WTC11 (cell line): ENCODE data around the gene KAT6B. TPM values are rescaled to one million over a fixed set of nuclear protein-coding genes. Genes with fewer than 3 reads are reported as not detected.

Experiments
- ATAC-seq: fragments of 200-7000 bp; cut with Tn5 transposase; 2 replicates; pipeline ENCODE4 v1.10.0; 2021; ENCODE audit warnings: mild to moderate bottlenecking, moderate library complexity
- CTCF ChIA-PET: fragments of 300-600 bp; sonication (Branson Sonifier 250); formaldehyde crosslinking; loops from one replicate; lab custom pipeline; 2021; ENCODE audit warnings: antibody characterized with exemption; lab: Charles Lee
- POLR2A ChIA-PET: fragments of 350-600 bp; sonication (Branson Sonifier 250); formaldehyde crosslinking; loops from one replicate; lab custom pipeline; 2021; ENCODE audit warnings: antibody characterized with exemption; lab: Charles Lee
- DNase-seq: peaks from one replicate; pipeline ENCODE4 v3.0.0; 2021; ENCODE audit warnings: low spot score
- H3K27ac Mint-ChIP-seq: 2 replicates; pipeline ENCODE4 v1.8.0; 2021; ENCODE audit warnings: mixed read lengths
- H3K27me3 Mint-ChIP-seq: 2 replicates; pipeline ENCODE4 v1.8.0; 2021; ENCODE audit warnings: low read depth, mild to moderate bottlenecking, moderate library complexity, mixed read lengths
- H3K36me3 Mint-ChIP-seq: 2 replicates; pipeline ENCODE4 v1.8.0; 2021; ENCODE audit warnings: mixed read lengths
- H3K4me1 Mint-ChIP-seq: 2 replicates; pipeline ENCODE4 v1.8.0; 2022; ENCODE audit warnings: mixed read lengths
- H3K4me3 Mint-ChIP-seq: 2 replicates; pipeline ENCODE4 v1.8.0; 2021; ENCODE audit warnings: mild to moderate bottlenecking, moderate library complexity, mixed read lengths
- H3K9me3 Mint-ChIP-seq: 2 replicates; pipeline ENCODE4 v1.8.0; 2021; ENCODE audit warnings: mixed read lengths
- EMX1 ChIP-seq: fragments of 250-450 bp; sonication (Bioruptor Pico); IDR thresholded peaks from 2 replicates; pipeline ENCODE4 v1.8.0; 2021; ENCODE audit warnings: mild to moderate bottlenecking
- FOXK1 ChIP-seq: sonication (generic); formaldehyde crosslinking; IDR thresholded peaks from 2 replicates; pipeline ENCODE4 v1.8.0; 2022; ENCODE audit warnings: mild to moderate bottlenecking, moderate library complexity, missing genetic modification reagents
- FOXP1 ChIP-seq: sonication (generic); formaldehyde crosslinking; IDR thresholded peaks from 2 replicates; pipeline ENCODE4 v1.8.0; 2022; ENCODE audit warnings: missing genetic modification reagents, mild to moderate bottlenecking, moderate library complexity, borderline replicate concordance
- GRHL2 ChIP-seq: fragments of 250-450 bp; sonication (Bioruptor Pico); IDR thresholded peaks from 2 replicates; pipeline ENCODE4 v1.8.0; 2022; ENCODE audit warnings: mild to moderate bottlenecking, moderate library complexity; ENCODE audit not compliant: insufficient replicate concordance, severe bottlenecking
- MYBL2 ChIP-seq: sonication (generic); formaldehyde crosslinking; IDR thresholded peaks from 2 replicates; pipeline ENCODE4 v1.8.1; 2023; ENCODE audit warnings: mild to moderate bottlenecking, moderate library complexity, missing genetic modification reagents
- NFE2L1 ChIP-seq: sonication (generic); formaldehyde crosslinking; IDR thresholded peaks from 2 replicates; pipeline ENCODE4 v1.8.1; 2023; ENCODE audit warnings: missing genetic modification reagents
- RORB ChIP-seq: fragments of 250-450 bp; sonication (Bioruptor Pico); IDR thresholded peaks from 2 replicates; pipeline ENCODE4 v1.9.0; 2021; ENCODE audit warnings: mild to moderate bottlenecking
- SMAD3 ChIP-seq: sonication (generic); formaldehyde crosslinking; IDR thresholded peaks from 2 replicates; pipeline ENCODE4 v1.8.0; 2022; ENCODE audit warnings: missing genetic modification reagents, mild to moderate bottlenecking, borderline replicate concordance
- SP1 ChIP-seq: sonication (generic); formaldehyde crosslinking; conservative IDR thresholded peaks from 2 replicates; pipeline ENCODE4 v1.8.1; 2022; ENCODE audit warnings: missing genetic modification reagents
- TEAD4 ChIP-seq: sonication (generic); formaldehyde crosslinking; IDR thresholded peaks from 2 replicates; pipeline ENCODE4 v1.8.0; 2022; ENCODE audit warnings: mild to moderate bottlenecking, missing genetic modification reagents
- ZNF121 ChIP-seq: sonication (generic); formaldehyde crosslinking; IDR thresholded peaks from 2 replicates; pipeline ENCODE4 v1.8.0; 2023; ENCODE audit warnings: missing genetic modification reagents
- total RNA-seq: library from RNA; stranded (reverse); gene quantifications from 3 replicates; pipeline ENCODE4 v1.2.3, GENCODE V29; 2021
- TF ChIP-seq, protein P1 (sequence below): sonication (generic); formaldehyde crosslinking; IDR thresholded peaks from 2 replicates; pipeline ENCODE4 v1.8.1; 2022; ENCODE audit warnings: low read depth, missing genetic modification reagents, borderline replicate concordance
- TF ChIP-seq, protein P2 (sequence below): sonication (generic); formaldehyde crosslinking; IDR thresholded peaks from 2 replicates; pipeline ENCODE4 v1.8.1; 2022; ENCODE audit warnings: missing genetic modification reagents, borderline replicate concordance
- TF ChIP-seq, protein P3 (sequence below): fragments of 250-450 bp; sonication (Bioruptor Pico); IDR thresholded peaks from 2 replicates; pipeline ENCODE4 v1.8.0; 2021; ENCODE audit warnings: mild to moderate bottlenecking
- TF ChIP-seq, protein P4 (sequence below): fragments of 250-450 bp; sonication (Bioruptor Pico); IDR thresholded peaks from 2 replicates; pipeline ENCODE4 v2.1.2; 2022; ENCODE audit warnings: mild to moderate bottlenecking, moderate library complexity
- TF ChIP-seq, protein P5 (sequence below): sonication (generic); formaldehyde crosslinking; IDR thresholded peaks from 2 replicates; pipeline ENCODE4 v1.8.1; 2023; ENCODE audit warnings: mild to moderate bottlenecking, moderate library complexity, missing genetic modification reagents
- TF ChIP-seq, protein P6 (sequence below): sonication (generic); formaldehyde crosslinking; IDR thresholded peaks from 2 replicates; pipeline ENCODE4 v1.8.1; 2022; ENCODE audit warnings: mild to moderate bottlenecking, missing genetic modification reagents, moderate library complexity, borderline replicate concordance
- TF ChIP-seq, protein P7 (sequence below): sonication (generic); formaldehyde crosslinking; IDR thresholded peaks from 2 replicates; pipeline ENCODE4 v1.8.1; 2023; ENCODE audit warnings: mild to moderate bottlenecking, missing genetic modification reagents, moderate library complexity

The KAT6B gene
- total RNA-seq, 1 experiment from 2014 or later = 18.5 TPM

DNA sequence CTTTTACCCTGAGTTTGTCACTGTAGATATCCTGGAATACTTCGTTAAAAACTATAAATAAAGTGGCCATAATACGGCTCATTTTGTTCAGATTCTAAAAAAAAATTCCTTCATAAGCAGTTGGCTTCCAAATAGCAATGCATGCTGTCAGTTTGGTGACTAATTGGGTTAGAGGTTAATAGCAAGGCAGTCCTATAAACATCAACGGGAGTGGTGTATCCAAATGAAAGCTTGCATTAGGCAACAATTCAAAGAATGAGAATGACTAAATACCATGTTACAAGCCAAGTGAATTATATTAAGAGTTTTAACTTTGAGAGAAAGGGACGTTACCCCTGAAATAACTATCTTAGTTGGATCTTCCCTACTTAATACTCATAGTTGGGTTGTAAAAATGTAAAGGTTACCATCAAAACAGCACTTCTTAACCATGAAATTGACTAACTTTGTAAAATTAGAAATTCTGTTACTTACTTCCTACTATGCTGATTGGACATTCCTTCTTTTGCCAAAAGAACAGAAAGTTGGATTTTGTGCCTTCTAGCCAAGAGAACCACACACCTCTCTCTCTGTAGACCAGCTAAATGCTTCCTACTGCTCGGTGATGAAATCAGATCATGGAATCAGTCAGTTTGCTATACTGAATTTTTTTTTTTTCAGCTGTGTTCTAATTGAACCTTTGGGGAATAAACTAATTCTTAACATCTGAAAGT is 98.0 kb downstream of the KAT6B start (continued):
- TF ChIP-seq, protein P1, sequence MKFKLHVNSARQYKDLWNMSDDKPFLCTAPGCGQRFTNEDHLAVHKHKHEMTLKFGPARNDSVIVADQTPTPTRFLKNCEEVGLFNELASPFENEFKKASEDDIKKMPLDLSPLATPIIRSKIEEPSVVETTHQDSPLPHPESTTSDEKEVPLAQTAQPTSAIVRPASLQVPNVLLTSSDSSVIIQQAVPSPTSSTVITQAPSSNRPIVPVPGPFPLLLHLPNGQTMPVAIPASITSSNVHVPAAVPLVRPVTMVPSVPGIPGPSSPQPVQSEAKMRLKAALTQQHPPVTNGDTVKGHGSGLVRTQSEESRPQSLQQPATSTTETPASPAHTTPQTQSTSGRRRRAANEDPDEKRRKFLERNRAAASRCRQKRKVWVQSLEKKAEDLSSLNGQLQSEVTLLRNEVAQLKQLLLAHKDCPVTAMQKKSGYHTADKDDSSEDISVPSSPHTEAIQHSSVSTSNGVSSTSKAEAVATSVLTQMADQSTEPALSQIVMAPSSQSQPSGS (CRISPR knock-in tag) = no peak
- TF ChIP-seq SP1 (CRISPR knock-in tag) = no peak

DNA sequence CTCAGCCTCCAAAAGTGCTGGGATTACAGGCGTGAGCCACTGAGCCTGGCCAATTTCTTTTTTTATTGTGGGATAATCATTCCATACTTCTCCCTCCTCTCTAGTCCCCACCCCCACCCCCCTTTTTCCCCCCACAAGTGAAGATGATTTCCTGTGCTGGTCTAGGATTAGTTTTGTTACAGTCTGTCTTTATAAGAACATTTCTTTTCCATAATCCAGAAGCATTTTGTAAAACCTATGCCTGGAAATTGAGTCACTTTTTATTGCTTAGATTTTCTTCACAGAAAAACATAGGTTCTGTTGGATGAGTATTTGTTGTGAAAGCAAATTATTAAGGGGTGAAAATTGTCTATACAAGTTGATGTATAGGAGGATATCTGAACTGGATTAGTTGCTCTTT is 98.9 kb downstream of the KAT6B start:
- POLR2A ChIA-PET = no interaction called here
- TF ChIP-seq, protein P2, sequence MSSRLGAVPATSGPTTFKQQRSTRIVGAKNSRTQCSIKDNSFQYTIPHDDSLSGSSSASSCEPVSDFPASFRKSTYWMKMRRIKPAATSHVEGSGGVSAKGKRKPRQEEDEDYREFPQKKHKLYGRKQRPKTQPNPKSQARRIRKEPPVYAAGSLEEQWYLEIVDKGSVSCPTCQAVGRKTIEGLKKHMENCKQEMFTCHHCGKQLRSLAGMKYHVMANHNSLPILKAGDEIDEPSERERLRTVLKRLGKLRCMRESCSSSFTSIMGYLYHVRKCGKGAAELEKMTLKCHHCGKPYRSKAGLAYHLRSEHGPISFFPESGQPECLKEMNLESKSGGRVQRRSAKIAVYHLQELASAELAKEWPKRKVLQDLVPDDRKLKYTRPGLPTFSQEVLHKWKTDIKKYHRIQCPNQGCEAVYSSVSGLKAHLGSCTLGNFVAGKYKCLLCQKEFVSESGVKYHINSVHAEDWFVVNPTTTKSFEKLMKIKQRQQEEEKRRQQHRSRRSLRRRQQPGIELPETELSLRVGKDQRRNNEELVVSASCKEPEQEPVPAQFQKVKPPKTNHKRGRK (CRISPR knock-in tag) = no peak
- TF ChIP-seq MYBL2 (CRISPR knock-in tag) (no peak), ZNF121 (CRISPR knock-in tag) (no peak), SMAD3 (no peak)
- TF ChIP-seq, all 79 proteins: peak for 0
- Mint-ChIP-seq H3K4me1 (peaks cover 41% of the 10 kb centered on the region), H3K27me3 (no peaks in the 10 kb centered on the region), H3K4me3 (no peak overlapping the region), H3K9me3 (peaks cover 2% of the 10 kb centered on the region; the same call in 1 of the 2 replicates), H3K27ac (0 out of 2 replicates have a peak overlapping the region, but pooled peaks have one; percentile 13), H3K36me3 (peaks cover 2% of the 10 kb centered on the region; the same call in 1 of the 2 replicates)
- no peak for ATAC-seq
- no peak for DNase-seq
- CTCF ChIA-PET = no interaction called here

DNA sequence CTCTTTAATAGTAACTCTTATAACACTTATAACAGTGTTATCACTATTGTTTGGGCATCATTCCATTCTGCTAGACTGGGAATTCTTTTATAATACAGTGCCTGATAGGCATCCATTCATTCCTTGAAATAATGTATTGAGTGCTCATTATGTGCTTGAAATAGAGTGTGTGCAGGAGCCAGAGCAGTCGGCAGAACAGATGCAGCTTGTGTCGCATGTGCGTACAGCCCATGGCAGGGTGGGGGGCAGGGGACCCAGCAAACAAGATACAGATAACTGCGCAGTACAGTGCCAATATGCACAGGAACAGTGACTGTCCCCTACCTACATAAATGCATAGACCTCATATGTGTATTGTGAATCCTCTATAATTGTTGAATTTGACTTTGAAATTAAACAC is 99.3 kb downstream of the KAT6B start:
- peaks cover 42% of the 10 kb centered on the region for H3K4me1 Mint-ChIP-seq
- no peaks in the 10 kb centered on the region for H3K9me3 Mint-ChIP-seq
- TF ChIP-seq GRHL2 (CRISPR knock-in tag) (no peak), FOXK1 (CRISPR knock-in tag) (no peak), EMX1 (CRISPR knock-in tag) (no peak), RORB (CRISPR knock-in tag) (no peak), FOXP1 (CRISPR knock-in tag) (no peak), TEAD4 (CRISPR knock-in tag) (no peak), SP1 (CRISPR knock-in tag) (no peak), NFE2L1 (CRISPR knock-in tag) (no peak)
- TF ChIP-seq, protein P3, sequence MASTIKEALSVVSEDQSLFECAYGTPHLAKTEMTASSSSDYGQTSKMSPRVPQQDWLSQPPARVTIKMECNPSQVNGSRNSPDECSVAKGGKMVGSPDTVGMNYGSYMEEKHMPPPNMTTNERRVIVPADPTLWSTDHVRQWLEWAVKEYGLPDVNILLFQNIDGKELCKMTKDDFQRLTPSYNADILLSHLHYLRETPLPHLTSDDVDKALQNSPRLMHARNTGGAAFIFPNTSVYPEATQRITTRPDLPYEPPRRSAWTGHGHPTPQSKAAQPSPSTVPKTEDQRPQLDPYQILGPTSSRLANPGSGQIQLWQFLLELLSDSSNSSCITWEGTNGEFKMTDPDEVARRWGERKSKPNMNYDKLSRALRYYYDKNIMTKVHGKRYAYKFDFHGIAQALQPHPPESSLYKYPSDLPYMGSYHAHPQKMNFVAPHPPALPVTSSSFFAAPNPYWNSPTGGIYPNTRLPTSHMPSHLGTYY (CRISPR knock-in tag) = no peak
- TF ChIP-seq, protein P4, sequence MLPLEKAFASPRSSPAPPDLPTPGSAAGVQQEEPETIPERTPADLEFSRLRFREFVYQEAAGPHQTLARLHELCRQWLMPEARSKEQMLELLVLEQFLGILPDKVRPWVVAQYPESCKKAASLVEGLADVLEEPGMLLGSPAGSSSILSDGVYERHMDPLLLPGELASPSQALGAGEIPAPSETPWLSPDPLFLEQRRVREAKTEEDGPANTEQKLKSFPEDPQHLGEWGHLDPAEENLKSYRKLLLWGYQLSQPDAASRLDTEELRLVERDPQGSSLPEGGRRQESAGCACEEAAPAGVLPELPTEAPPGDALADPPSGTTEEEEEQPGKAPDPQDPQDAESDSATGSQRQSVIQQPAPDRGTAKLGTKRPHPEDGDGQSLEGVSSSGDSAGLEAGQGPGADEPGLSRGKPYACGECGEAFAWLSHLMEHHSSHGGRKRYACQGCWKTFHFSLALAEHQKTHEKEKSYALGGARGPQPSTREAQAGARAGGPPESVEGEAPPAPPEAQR (CRISPR knock-in tag) = no peak
- TF ChIP-seq, protein P5, sequence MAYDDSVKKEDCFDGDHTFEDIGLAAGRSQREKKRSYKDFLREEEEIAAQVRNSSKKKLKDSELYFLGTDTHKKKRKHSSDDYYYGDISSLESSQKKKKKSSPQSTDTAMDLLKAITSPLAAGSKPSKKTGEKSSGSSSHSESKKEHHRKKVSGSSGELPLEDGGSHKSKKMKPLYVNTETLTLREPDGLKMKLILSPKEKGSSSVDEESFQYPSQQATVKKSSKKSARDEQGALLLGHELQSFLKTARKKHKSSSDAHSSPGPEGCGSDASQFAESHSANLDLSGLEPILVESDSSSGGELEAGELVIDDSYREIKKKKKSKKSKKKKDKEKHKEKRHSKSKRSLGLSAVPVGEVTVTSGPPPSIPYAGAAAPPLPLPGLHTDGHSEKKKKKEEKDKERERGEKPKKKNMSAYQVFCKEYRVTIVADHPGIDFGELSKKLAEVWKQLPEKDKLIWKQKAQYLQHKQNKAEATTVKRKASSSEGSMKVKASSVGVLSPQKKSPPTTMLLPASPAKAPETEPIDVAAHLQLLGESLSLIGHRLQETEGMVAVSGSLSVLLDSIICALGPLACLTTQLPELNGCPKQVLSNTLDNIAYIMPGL (CRISPR knock-in tag) = no peak
- TF ChIP-seq, protein P6, sequence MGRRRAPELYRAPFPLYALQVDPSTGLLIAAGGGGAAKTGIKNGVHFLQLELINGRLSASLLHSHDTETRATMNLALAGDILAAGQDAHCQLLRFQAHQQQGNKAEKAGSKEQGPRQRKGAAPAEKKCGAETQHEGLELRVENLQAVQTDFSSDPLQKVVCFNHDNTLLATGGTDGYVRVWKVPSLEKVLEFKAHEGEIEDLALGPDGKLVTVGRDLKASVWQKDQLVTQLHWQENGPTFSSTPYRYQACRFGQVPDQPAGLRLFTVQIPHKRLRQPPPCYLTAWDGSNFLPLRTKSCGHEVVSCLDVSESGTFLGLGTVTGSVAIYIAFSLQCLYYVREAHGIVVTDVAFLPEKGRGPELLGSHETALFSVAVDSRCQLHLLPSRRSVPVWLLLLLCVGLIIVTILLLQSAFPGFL (CRISPR knock-in tag) = no peak
- TF ChIP-seq, protein P7, sequence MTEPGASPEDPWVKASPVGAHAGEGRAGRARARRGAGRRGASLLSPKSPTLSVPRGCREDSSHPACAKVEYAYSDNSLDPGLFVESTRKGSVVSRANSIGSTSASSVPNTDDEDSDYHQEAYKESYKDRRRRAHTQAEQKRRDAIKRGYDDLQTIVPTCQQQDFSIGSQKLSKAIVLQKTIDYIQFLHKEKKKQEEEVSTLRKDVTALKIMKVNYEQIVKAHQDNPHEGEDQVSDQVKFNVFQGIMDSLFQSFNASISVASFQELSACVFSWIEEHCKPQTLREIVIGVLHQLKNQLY (CRISPR knock-in tag) = no peak
- H3K27me3 Mint-ChIP-seq = no peaks in the 10 kb centered on the region
- ChIA-PET CTCF (no interaction called here), POLR2A (no interaction called here)
- H3K36me3 Mint-ChIP-seq = no peaks in the 10 kb centered on the region
- DNase-seq = no peak
- H3K4me3 Mint-ChIP-seq = no peak overlapping the region
- H3K27ac Mint-ChIP-seq = no peak overlapping the region
- no peak for ATAC-seq
